T-cell (primary cell): ENCODE results near the gene CDC42BPB. TPM values are rescaled to one million over a fixed set of nuclear protein-coding genes. Genes with fewer than 3 reads are reported as not detected.

Experiments
- ATAC-seq, 4 experiments: fragments of 200-7000 bp in 3 of 4; fragments of 150-1000 bp in 1 of 4; cut with Tn5 transposase; replicated peaks in 1 of 4; 1 replicate in 3 of 4; 2 replicates in 1 of 4; pipeline ENCODE4 v1.10.0; 2021; ENCODE audit warnings: moderate library complexity in 3 of 4, mild to moderate bottlenecking in 2 of 4, moderate number of reproducible peaks in 1 of 4
- CTCF ChIA-PET, 2 donors: fragments of 300-600 bp; sonication (Branson Sonifier 250); formaldehyde crosslinking; loops; one replicate each; lab custom pipeline; 2022; ENCODE audit warnings: antibody characterized with exemption in 2 of 2; lab: Charles Lee
- POLR2A ChIA-PET, 2 donors: fragments of 300-600 bp; sonication (Branson Sonifier 250); formaldehyde crosslinking; loops; one replicate each; lab custom pipeline; 2022; ENCODE audit warnings: antibody characterized with exemption in 2 of 2; lab: Charles Lee
- DNase-seq, 35 experiments: peaks; one replicate each; pipeline versions ENCODE4 v3.0.0 to v3.0.0-alpha.2; 2013 to 2023
- H3K27ac ChIP-seq: one replicate; pipeline ENCODE4 v1.5.1; 2013; ENCODE audit warnings: low read length
- H3K27me3 ChIP-seq, 2 experiments: replicated peaks in 1 of 2; 1 replicate in 1 of 2; 2 replicates in 1 of 2; pipeline versions ENCODE4 v1.6.1 to v1.7.0; 2013; ENCODE audit warnings: low read length in 1 of 2, mixed read lengths in 1 of 2; ENCODE audit not compliant: control insufficient read depth in 2 of 2, insufficient read depth in 2 of 2; ENCODE audit errors: extremely low read depth in 1 of 2
- H3K36me3 ChIP-seq, 2 donors: 1 replicate in 1 of 2; 2 replicates in 1 of 2; pipeline versions ENCODE4 v1.6.1 to v1.7.0; 2013; ENCODE audit warnings: low read length in 1 of 2; ENCODE audit not compliant: control insufficient read depth in 2 of 2, insufficient read depth in 1 of 2; ENCODE audit errors: extremely low read depth in 1 of 2
- H3K4me1 ChIP-seq, 2 experiments: 1 replicate in 1 of 2; 2 replicates in 1 of 2; pipeline versions ENCODE4 v1.6.1 to v1.7.0; 2013; ENCODE audit warnings: low read length in 2 of 2, mixed read lengths in 1 of 2; ENCODE audit not compliant: insufficient read depth in 2 of 2, control insufficient read depth in 1 of 2; ENCODE audit errors: extremely low read depth in 1 of 2
- H3K4me3 ChIP-seq, 2 donors: 1 replicate in 1 of 2; 2 replicates in 1 of 2; pipeline versions ENCODE4 v1.5.1 to v1.7.0; 2013; ENCODE audit warnings: mild to moderate bottlenecking in 2 of 2, low read length in 1 of 2, moderate library complexity in 1 of 2; ENCODE audit not compliant: control insufficient read depth in 1 of 2; ENCODE audit errors: extremely low read depth in 1 of 2
- H3K9me3 ChIP-seq: 2 replicates; pipeline ENCODE4 v1.7.0; 2013
- H3K27ac Mint-ChIP-seq, 2 donors: one replicate each; pipeline ENCODE4 v1.8.0; 2020 to 2021; ENCODE audit warnings: mild to moderate bottlenecking in 2 of 2, mixed read lengths in 2 of 2
- H3K27me3 Mint-ChIP-seq, 2 donors: one replicate each; pipeline ENCODE4 v1.8.0; 2021 to 2022; ENCODE audit warnings: mixed read lengths in 2 of 2
- H3K36me3 Mint-ChIP-seq: one replicate; pipeline ENCODE4 v1.8.0; 2021; ENCODE audit warnings: mixed read lengths
- H3K4me1 Mint-ChIP-seq, 3 donors: one replicate each; pipeline ENCODE4 v1.8.0; 2020 to 2022; ENCODE audit warnings: mixed read lengths in 3 of 3, mild to moderate bottlenecking in 1 of 3
- H3K4me3 Mint-ChIP-seq, 3 donors: one replicate each; pipeline ENCODE4 v1.8.0; 2020 to 2022; ENCODE audit warnings: mild to moderate bottlenecking in 3 of 3, mixed read lengths in 3 of 3, moderate library complexity in 3 of 3
- H3K9me3 Mint-ChIP-seq, 3 donors: one replicate each; pipeline ENCODE4 v1.8.0; 2020 to 2022; ENCODE audit warnings: mixed read lengths in 3 of 3
- WGBS: methylation state at CpG from one replicate; pipeline ENCODE4 v1.1.5; 2013; ENCODE audit warnings: missing lambda C conversion rate; ENCODE audit not compliant: insufficient coverage; 5-methylcytosine and 5-hydroxymethylcytosine counted together
- total RNA-seq, 35 experiments: library from RNA in 6 of 35; stranded (reverse) in 6 of 35; fragments of 120-200 nt in 1 of 35; gene quantifications; one replicate each; pipeline versions ENCODE4 v1.2.1 to v1.2.4 and lab custom pipeline; 2013 to 2026

The CDC42BPB gene
- total RNA-seq, 5 donors from 2014 or later (not counting 1 experiment from before 2014, with no cell fraction given) = 5.3 to 17.5 (median 11.2) TPM

DNA sequence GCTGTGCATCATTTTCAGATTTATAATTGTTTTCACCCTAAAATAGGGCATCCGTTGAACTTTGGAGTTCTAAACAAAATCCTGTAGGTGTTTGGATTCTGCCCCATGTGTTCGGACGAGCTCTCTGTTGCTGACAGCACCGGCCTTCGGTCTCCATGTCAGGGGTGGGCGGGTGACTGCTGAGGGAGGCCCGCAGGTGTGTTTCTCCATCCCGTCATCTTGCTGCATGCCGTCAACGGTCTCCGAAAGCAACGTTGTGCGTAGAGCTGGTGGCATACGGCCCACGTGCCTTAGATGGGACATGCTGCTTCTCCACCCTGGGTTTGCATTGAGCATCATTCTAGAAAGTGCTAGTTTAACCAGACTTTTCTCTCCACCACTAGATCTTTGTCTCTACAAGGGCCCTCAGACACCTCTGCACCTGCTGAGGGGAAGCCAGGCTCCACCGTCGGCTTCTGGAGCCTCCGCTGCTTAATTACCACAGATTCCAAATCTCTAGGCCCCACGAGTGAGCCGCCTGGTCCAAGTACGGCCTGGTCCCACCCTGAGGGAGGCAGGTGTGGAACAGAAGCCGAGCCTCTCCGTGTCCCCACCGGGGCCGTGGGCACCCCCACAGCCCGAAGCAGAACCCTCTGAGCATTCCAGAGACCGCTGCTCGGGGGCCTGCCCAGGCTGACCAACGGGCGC, 150.6 kb downstream of the CDC42BPB start:
- no peak for DNase-seq
- Histone ChIP-seq H3K27ac (no peak overlapping the region), H3K27me3 (no peaks in the 10 kb centered on the region), H3K36me3 (peaks cover 26 to 54% of the 10 kb centered on the region in 2 donors), H3K9me3 (no peaks in the 10 kb centered on the region), H3K4me3 (no peak overlapping the region), H3K4me1 (peaks cover 0 to 7% of the 10 kb centered on the region in 2 experiments)
- WGBS = 97% methylated on average over 30 of the region's 30 CpGs
- H3K36me3 Mint-ChIP-seq = peaks cover 37% of the 10 kb centered on the region
- peaks cover 0 to 11% (median 0%) of the 10 kb centered on the region in 3 donors for H3K4me1 Mint-ChIP-seq
- no peak for ATAC-seq
- no peak overlapping the region for H3K27ac Mint-ChIP-seq
- POLR2A ChIA-PET = no interaction called here
- CTCF ChIA-PET = no interaction called here
- no peaks in the 10 kb centered on the region for H3K9me3 Mint-ChIP-seq
- H3K4me3 Mint-ChIP-seq = no peak overlapping the region
- H3K27me3 Mint-ChIP-seq = no peaks in the 10 kb centered on the region

DNA sequence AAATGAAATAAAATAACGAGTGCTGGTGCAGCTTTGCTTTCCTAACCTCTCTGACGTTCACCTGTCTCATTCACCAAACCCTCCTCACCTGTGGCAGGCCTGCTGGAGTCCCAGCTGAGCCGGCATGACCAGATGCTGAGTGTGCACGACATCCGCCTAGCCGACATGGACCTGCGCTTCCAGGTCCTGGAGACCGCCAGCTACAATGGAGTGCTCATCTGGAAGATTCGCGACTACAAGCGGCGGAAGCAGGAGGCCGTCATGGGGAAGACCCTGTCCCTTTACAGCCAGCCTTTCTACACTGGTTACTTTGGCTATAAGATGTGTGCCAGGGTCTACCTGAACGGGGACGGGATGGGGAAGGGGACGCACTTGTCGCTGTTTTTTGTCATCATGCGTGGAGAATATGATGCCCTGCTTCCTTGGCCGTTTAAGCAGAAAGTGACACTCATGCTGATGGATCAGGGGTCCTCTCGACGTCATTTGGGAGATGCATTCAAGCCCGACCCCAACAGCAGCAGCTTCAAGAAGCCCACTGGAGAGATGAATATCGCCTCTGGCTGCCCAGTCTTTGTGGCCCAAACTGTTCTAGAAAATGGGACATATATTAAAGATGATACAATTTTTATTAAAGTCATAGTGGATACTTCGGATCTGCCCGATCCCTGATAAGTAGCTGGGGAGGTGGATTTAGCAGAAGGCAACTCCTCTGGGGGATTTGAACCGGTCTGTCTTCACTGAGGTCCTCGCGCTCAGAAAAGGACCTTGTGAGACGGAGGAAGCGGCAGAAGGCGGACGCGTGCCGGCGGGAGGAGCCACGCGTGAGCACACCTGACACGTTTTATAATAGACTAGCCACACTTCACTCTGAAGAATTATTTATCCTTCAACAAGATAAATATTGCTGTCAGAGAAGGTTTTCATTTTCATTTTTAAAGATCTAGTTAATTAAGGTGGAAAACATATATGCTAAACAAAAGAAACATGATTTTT, 151.9 kb downstream of the CDC42BPB start:
- H3K9me3 Mint-ChIP-seq = no peaks in the 10 kb centered on the region
- H3K4me1 Mint-ChIP-seq = peaks cover 10 to 23% (median 12%) of the 10 kb centered on the region in 3 donors
- WGBS = 96% methylated on average over 23 of the region's 38 CpGs
- Histone ChIP-seq H3K36me3 (peaks cover 27 to 52% of the 10 kb centered on the region in 2 donors), H3K4me3 (no peak overlapping the region), H3K27me3 (no peaks in the 10 kb centered on the region), H3K4me1 (peaks cover 6 to 19% of the 10 kb centered on the region in 2 experiments), H3K27ac (no peak overlapping the region), H3K9me3 (no peaks in the 10 kb centered on the region)
- peaks cover 31% of the 10 kb centered on the region for H3K36me3 Mint-ChIP-seq
- peak overlapping the region in 1 of 2 donors; percentile 65 for H3K27ac Mint-ChIP-seq
- DNase-seq = no peak
- ChIA-PET POLR2A (no interaction called here), CTCF (interaction anchor here in 1 of 2 donors (0.7 kb wide), 1 partner anchor 414 kb away, joined by 5 read pairs; no protein-coding TSS in a partner anchor)
- H3K27me3 Mint-ChIP-seq = no peaks in the 10 kb centered on the region
- no peak overlapping the region for H3K4me3 Mint-ChIP-seq
- ATAC-seq = no peak

DNA sequence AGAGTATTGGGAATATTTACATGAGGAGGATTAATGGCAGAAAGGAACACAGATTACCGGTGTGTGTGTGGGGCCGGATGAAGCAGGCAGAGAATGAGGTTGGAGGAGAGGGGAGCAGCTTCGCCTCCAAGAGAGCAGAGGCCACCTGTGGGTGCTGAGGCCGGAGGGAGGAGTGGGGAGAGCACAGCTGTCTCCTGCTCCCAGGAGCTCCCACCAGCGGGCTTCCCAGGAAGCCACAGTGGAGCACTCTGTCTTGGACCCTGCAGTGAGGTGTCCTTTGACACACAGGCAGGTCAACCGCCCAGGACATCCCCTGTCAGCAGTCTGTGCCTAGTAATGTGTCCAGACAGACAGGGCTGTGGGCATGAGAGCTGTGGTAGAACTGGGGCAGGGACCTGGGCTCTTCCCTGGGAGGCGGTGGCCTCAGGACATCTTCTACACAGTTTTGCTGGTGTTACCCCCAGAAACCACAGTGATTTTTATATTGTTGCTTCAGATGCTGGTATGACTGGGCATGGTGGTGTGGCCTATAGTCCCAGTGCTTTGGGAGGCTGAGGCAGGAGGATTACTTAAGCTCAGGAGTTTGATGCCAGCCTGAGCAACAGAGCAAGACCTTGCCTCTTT, 153.3 kb downstream of the CDC42BPB start:
- CTCF ChIA-PET = no interaction called here
- Mint-ChIP-seq H3K4me1 (peaks cover 10 to 30% (median 19%) of the 10 kb centered on the region in 3 donors), H3K9me3 (no peaks in the 10 kb centered on the region), H3K4me3 (no peak overlapping the region), H3K27ac (no peak overlapping the region), H3K36me3 (peaks cover 34% of the 10 kb centered on the region), H3K27me3 (no peaks in the 10 kb centered on the region)
- no peaks in the 10 kb centered on the region for H3K27me3 ChIP-seq
- 96% methylated on average over 4 of the region's 7 CpGs for WGBS
- H3K4me3 ChIP-seq = no peak overlapping the region
- no peak overlapping the region for H3K27ac ChIP-seq
- H3K36me3 ChIP-seq = peaks cover 25 to 57% of the 10 kb centered on the region in 2 donors
- DNase-seq (no peak), ATAC-seq (no peak)
- POLR2A ChIA-PET = no interaction called here
- peaks cover 6 to 21% of the 10 kb centered on the region in 2 experiments for H3K4me1 ChIP-seq
- H3K9me3 ChIP-seq = no peaks in the 10 kb centered on the region

DNA sequence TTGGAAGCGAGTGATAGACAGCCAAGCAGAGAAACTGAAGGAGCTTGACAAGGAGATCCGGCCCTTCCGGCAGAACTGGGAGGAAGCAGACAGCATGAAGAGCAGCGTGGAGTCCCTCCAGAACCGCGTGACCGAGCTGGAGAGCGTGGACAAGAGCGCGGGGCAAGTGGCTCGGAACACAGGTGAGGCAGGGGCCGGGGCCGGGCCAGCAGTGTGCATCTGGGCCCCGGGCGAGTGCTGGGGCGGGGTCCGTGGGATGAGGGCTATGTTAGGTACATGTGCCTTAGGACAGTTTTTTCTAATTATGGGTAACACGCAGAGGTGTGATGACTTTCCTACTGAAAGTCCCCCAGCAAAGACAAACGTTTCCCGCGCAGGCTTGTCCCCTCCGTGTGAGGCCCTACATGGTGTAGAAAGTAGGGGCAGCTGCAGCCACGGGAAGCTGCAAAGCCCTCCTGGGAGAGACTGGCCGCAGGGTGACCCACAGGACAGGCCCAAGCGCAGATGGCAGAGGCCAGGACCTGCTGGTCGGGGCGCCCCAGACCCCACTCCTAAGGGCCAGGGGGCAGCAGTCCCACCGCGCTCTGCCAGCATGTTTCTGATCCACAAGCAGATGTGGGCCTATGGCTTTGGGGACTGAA, 154.0 kb downstream of the CDC42BPB start:
- peaks cover 28 to 63% of the 10 kb centered on the region in 2 donors for H3K36me3 ChIP-seq

DNA sequence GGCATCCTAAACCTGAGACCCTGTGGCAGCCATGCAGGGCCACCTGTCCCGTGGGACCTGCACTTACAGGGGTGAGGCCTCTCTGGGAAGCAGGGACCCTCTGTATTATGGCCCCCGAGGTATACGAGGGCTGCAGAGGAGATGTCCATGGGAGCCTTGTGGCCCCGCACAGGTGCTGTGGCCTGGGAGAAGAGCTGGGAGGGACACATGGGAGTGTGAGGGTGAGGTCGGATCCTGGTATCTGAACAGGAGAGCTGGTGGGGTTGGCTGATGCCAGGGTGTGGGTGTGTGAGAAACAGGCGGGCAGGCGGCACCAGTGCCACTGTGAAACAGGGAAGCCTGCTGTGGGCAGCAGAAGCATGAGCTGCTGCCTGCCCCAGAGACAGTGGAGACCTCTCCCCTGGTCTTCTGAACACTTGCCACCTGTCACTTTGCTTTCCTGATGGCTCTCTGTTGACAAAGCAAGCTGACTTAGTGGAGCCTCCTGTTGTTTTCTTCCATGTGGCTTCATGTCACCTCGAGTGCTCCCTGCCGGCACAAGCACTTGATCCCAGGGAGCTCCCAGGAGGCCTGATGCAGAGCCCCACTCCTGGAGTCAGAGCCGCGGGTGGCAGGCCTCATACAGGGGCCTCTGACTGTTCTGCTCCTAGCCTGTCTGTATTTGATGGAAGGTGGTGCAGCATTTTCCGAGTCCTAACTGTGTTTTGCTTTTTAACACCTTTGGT, 154.7 kb downstream of the CDC42BPB start:
- Mint-ChIP-seq H3K36me3 (peaks cover 38% of the 10 kb centered on the region), H3K9me3 (no peaks in the 10 kb centered on the region), H3K27ac (peak overlapping the region; percentile 28 to 71), H3K4me3 (no peak overlapping the region), H3K27me3 (no peaks in the 10 kb centered on the region), H3K4me1 (peaks cover 15 to 36% (median 19%) of the 10 kb centered on the region in 3 donors)
- 96% methylated on average over 12 of the region's 12 CpGs for WGBS
- Histone ChIP-seq H3K9me3 (no peaks in the 10 kb centered on the region), H3K27me3 (no peaks in the 10 kb centered on the region), H3K4me3 (no peak overlapping the region), H3K36me3 (peaks cover 28 to 65% of the 10 kb centered on the region in 2 donors), H3K4me1 (peaks cover 6 to 21% of the 10 kb centered on the region in 2 experiments), H3K27ac (no peak overlapping the region)
- DNase-seq (no peak), ATAC-seq (no peak)
- CTCF ChIA-PET = no interaction called here
- POLR2A ChIA-PET = no interaction called here

More for the DNA sequence above, 154.0 kb downstream of the CDC42BPB start:
- peaks cover 6 to 21% of the 10 kb centered on the region in 2 experiments for H3K4me1 ChIP-seq
- no peak overlapping the region for H3K27ac ChIP-seq
- H3K4me3 ChIP-seq = no peak overlapping the region
- H3K9me3 ChIP-seq = no peaks in the 10 kb centered on the region
- Mint-ChIP-seq H3K9me3 (no peaks in the 10 kb centered on the region), H3K27ac (peak overlapping the region in 1 of 2 donors; percentile 56), H3K4me3 (no peak overlapping the region), H3K4me1 (peaks cover 14 to 34% (median 19%) of the 10 kb centered on the region in 3 donors), H3K36me3 (peaks cover 39% of the 10 kb centered on the region), H3K27me3 (no peaks in the 10 kb centered on the region)
- ATAC-seq = no peak
- whole genome bisulfite sequencing = 92% methylated on average over 25 of the region's 29 CpGs
- no peak for DNase-seq
- CTCF ChIA-PET = no interaction called here
- no peaks in the 10 kb centered on the region for H3K27me3 ChIP-seq
- POLR2A ChIA-PET = no interaction called here
